HEK293 (cell line): ENCODE data around the gene NEGR1.

Experiments used
- CTCF ChIP-seq: fragments of 450-650 bp; formaldehyde crosslinking; IDR thresholded peaks from 2 replicates; pipeline ENCODE4 v1.5.1; 2016; ENCODE audit warnings: missing biosample characterization, missing genetic modification characterization
- HOXA7 ChIP-seq: sonication (generic); formaldehyde crosslinking; IDR thresholded peaks from 2 replicates; pipeline ENCODE4 v1.8.1; 2022; ENCODE audit warnings: missing genetic modification reagents, borderline replicate concordance
- KLF9 ChIP-seq: fragments of 450-650 bp; formaldehyde crosslinking; IDR thresholded peaks from 2 replicates; pipeline ENCODE4 v1.5.1; 2016; ENCODE audit warnings: missing biosample characterization, missing genetic modification characterization, low read depth
- SCRT2 ChIP-seq: fragments of 450-650 bp; formaldehyde crosslinking; IDR thresholded peaks from 2 replicates; pipeline ENCODE4 v1.5.1; 2016; ENCODE audit warnings: missing biosample characterization, missing genetic modification characterization
- YY1 ChIP-seq: fragments of 450-650 bp; formaldehyde crosslinking; IDR thresholded peaks from 2 replicates; pipeline ENCODE4 v1.5.1; 2018; ENCODE audit warnings: missing biosample characterization, missing genetic modification characterization
- ZBTB26 ChIP-seq: fragments of 450-650 bp; formaldehyde crosslinking; optimal IDR thresholded peaks from 2 replicates; pipeline ENCODE3; 2016; ENCODE audit warnings: missing biosample characterization, mild to moderate bottlenecking, missing genetic modification characterization
- ZBTB7A ChIP-seq: fragments of 450-650 bp; formaldehyde crosslinking; IDR thresholded peaks from 2 replicates; pipeline ENCODE4 v1.5.1; 2016; ENCODE audit warnings: low read depth, missing biosample characterization, missing genetic modification characterization
- ZNF37A ChIP-seq: fragments of 450-650 bp; IDR thresholded peaks from 2 replicates; pipeline ENCODE4 v1.5.1; 2018; ENCODE audit warnings: missing biosample characterization, missing genetic modification characterization
- ZNF398 ChIP-seq: fragments of 450-650 bp; formaldehyde crosslinking; IDR thresholded peaks from 2 replicates; pipeline ENCODE4 v1.5.1; 2017; ENCODE audit warnings: missing biosample characterization, missing genetic modification characterization

- TF ChIP-seq KLF9 (no peak), CTCF (tag by site-specific recombination) (no peak), YY1 (tag by site-specific recombination) (no peak), SCRT2 (no peak), ZNF37A (tag by site-specific recombination) (no peak), ZNF398 (tag by site-specific recombination) (no peak), ZBTB7A (no peak), ZBTB26 (no peak), HOXA7 (CRISPR knock-in tag) (no peak)
Measured at GRCh38 chr1:71881611-71882010, 400.7 kb downstream of the NEGR1 start.
